ENCODE measurements around the gene DHRS3. TPM values are rescaled to one million over a fixed set of nuclear protein-coding genes. Genes with fewer than 3 reads are reported as not detected.

Gene DHRS3
- total and polyA plus RNA-seq, 3 experiments from 2014 or later: 31.9 to 123 (median 117) TPM

- Histone ChIP-seq H3K27ac (ENCODE audit: low read depth, low read length) (peak overlapping the region; percentile 85), H3K27me3 (ENCODE audit: insufficient read depth, low read length, poor library complexity, severe bottlenecking) (no peaks in the 10 kb centered on the region), H3K9me3 (ENCODE audit: low read length) (no peaks in the 10 kb centered on the region), H3K4me1 (ENCODE audit: insufficient read depth, low read length) (peaks cover 46% of the 10 kb centered on the region), H3K36me3 (ENCODE audit: insufficient read depth, low read length) (peaks cover 8% of the 10 kb centered on the region), H3K4me3 (ENCODE audit: low read length) (peak overlapping the region; percentile 92)
- DNase-seq: no peak
- peaks cover 70 to 79% (median 71%) of the 10 kb centered on the region in 3 donors for H3K4me1 Mint-ChIP-seq
- peaks cover 0 to 59% (median 10%) of the 10 kb centered on the region in 3 donors for H3K36me3 Mint-ChIP-seq
- peak overlapping the region; percentile 67 to 96 (median 83) for H3K27ac Mint-ChIP-seq
- ChIA-PET CTCF (interaction anchor here (1.6 to 7.9 kb wide), 3 partner anchors 9 to 43 kb away, joined by 4 to 124 read pairs (median 5); no protein-coding TSS in a partner anchor), POLR2A (interaction anchor here (0.5 to 2.7 kb wide), 4 partner anchors 11 to 181 kb away, joined by 3 to 18 read pairs (median 5); no protein-coding TSS in a partner anchor)
- peaks cover 0 to 10% of the 10 kb centered on the region in 2 donors for H3K27me3 Mint-ChIP-seq
- peaks cover 0 to 2% (median 0%) of the 10 kb centered on the region in 5 donors for H3K9me3 Mint-ChIP-seq
- H3K4me3 Mint-ChIP-seq: peak overlapping the region; percentile 98 to 99 (median 98)
Observed at GRCh38 chr1:12615159-12615864, 2.7 kb downstream of the DHRS3 start.

- Mint-ChIP-seq H3K4me1 (peaks cover 67 to 77% (median 70%) of the 10 kb centered on the region in 3 donors), H3K27me3 (peaks cover 0 to 10% of the 10 kb centered on the region in 2 donors), H3K27ac (peak overlapping the region in 7 of 8 donors; percentile 42 to 96 (median 83)), H3K9me3 (peaks cover 0 to 2% (median 0%) of the 10 kb centered on the region in 5 donors), H3K4me3 (peak overlapping the region; percentile 98 to 99 (median 98)), H3K36me3 (peaks cover 0 to 62% (median 10%) of the 10 kb centered on the region in 3 donors)
- no peak for DNase-seq
- no peaks in the 10 kb centered on the region for H3K27me3 ChIP-seq (ENCODE audit: insufficient read depth, low read length, poor library complexity, severe bottlenecking)
- no peak overlapping the region for H3K27ac ChIP-seq (ENCODE audit: low read depth, low read length)
- peaks cover 8% of the 10 kb centered on the region for H3K36me3 ChIP-seq (ENCODE audit: insufficient read depth, low read length)
- CTCF ChIA-PET: interaction anchor here (7.9 kb wide), 1 partner anchor 12 kb away, joined by 124 read pairs; no protein-coding TSS in a partner anchor
- H3K4me1 ChIP-seq (ENCODE audit: insufficient read depth, low read length): peaks cover 39% of the 10 kb centered on the region
- POLR2A ChIA-PET: interaction anchor here (0.5 to 2.7 kb wide), 4 partner anchors 11 to 181 kb away, joined by 3 to 18 read pairs (median 4); no protein-coding TSS in a partner anchor
- H3K4me3 ChIP-seq (ENCODE audit: low read length): peak overlapping the region; percentile 92
- H3K9me3 ChIP-seq (ENCODE audit: low read length): no peaks in the 10 kb centered on the region
Observed at GRCh38 chr1:12614402-12615158, 3.4 kb downstream of the DHRS3 start.

GRCh38 chr1:12613180-12613579, 4.8 kb downstream of the DHRS3 start:
- H3K27me3 ChIP-seq (ENCODE audit: insufficient read depth, low read length, poor library complexity, severe bottlenecking): no peaks in the 10 kb centered on the region
- DNase-seq: no peak
- Mint-ChIP-seq H3K4me1 (peaks cover 62 to 75% (median 69%) of the 10 kb centered on the region in 3 donors), H3K9me3 (peaks cover 0 to 2% (median 0%) of the 10 kb centered on the region in 5 donors), H3K27me3 (peaks cover 0 to 10% of the 10 kb centered on the region in 2 donors), H3K27ac (peak overlapping the region in 6 of 8 donors; percentile 23 to 96 (median 64)), H3K36me3 (peaks cover 2 to 58% (median 10%) of the 10 kb centered on the region in 3 donors), H3K4me3 (peak overlapping the region in 5 of 7 donors; percentile 9 to 71 (median 38))
- no peaks in the 10 kb centered on the region for H3K9me3 ChIP-seq (ENCODE audit: low read length)
- peaks cover 8% of the 10 kb centered on the region for H3K36me3 ChIP-seq (ENCODE audit: insufficient read depth, low read length)
- ChIA-PET POLR2A (no interaction called here), CTCF (no interaction called here)
- no peak overlapping the region for H3K4me3 ChIP-seq (ENCODE audit: low read length)
- H3K27ac ChIP-seq (ENCODE audit: low read depth, low read length): no peak overlapping the region
- H3K4me1 ChIP-seq (ENCODE audit: insufficient read depth, low read length): peaks cover 35% of the 10 kb centered on the region

DNA sequence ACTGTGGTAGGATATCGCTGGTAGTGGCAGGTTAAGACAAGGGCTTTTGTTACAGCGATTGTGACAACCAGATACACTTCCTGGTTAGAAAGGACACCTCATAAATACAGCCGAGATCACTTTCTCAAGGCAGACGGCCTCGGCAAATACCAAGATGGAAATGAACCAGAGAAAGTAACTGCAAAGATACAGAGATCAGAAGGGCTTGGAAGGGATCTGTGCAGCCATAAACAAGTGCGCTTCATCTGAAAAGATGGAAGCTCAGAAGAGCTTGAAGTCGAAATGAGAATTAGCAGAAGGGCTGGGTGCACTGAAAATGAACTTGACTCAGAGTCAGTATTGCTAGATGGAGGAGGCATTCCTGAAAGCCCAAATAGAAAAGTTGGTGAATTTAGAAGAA, 7.1 kb downstream of the DHRS3 start:
- peak overlapping the region in 5 of 8 donors; percentile 30 to 77 (median 38) for H3K27ac Mint-ChIP-seq
- Histone ChIP-seq H3K27ac (ENCODE audit: low read depth, low read length) (no peak overlapping the region), H3K4me1 (ENCODE audit: insufficient read depth, low read length) (peaks cover 35% of the 10 kb centered on the region), H3K27me3 (ENCODE audit: insufficient read depth, low read length, poor library complexity, severe bottlenecking) (no peaks in the 10 kb centered on the region), H3K4me3 (ENCODE audit: low read length) (no peak overlapping the region), H3K36me3 (ENCODE audit: insufficient read depth, low read length) (peaks cover 8% of the 10 kb centered on the region), H3K9me3 (ENCODE audit: low read length) (no peaks in the 10 kb centered on the region)
- H3K4me1 Mint-ChIP-seq: peaks cover 60 to 79% (median 69%) of the 10 kb centered on the region in 3 donors
- H3K9me3 Mint-ChIP-seq: peaks cover 0 to 4% (median 0%) of the 10 kb centered on the region in 5 donors
- peak overlapping the region in 2 of 7 donors; percentile 21 to 45 for H3K4me3 Mint-ChIP-seq
- H3K36me3 Mint-ChIP-seq: peaks cover 11 to 57% (median 15%) of the 10 kb centered on the region in 3 donors
- H3K27me3 Mint-ChIP-seq: no peaks in the 10 kb centered on the region
- POLR2A ChIA-PET: no interaction called here
- CTCF ChIA-PET: interaction anchor here (2.5 kb wide), 1 partner anchor 10 kb away, joined by 10 read pairs; no protein-coding TSS in a partner anchor
- no peak for DNase-seq

DNA sequence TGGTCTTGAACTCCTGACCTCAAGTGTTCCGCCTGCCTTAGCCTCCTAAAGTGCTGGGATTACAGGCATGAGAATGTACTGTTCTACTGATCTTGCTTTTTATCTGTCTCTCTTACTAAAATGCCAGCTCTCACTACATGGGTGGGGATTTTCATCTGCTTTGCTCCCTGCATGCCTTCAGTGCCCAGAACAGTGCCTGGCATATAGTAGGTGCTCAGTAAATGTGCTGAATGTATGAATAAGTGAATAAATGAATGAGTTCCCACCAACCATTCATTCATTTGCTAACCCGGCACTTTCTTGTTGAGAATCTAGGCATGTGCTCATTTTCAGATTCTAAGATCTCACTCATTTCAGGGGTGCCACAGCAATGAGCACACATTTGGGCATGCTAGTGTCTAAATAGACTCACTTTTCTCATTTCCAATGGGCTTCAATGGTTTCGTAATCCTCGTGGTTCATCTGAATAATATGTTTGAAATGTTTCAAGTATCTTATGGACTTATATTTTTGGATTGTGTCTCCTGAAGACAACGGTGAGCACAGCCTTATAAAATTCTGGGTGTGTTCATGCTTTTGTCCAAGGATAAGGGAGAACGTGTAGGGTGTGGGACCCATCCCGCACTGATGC, 7.6 kb downstream of the DHRS3 start:
- no peaks in the 10 kb centered on the region for H3K9me3 ChIP-seq (ENCODE audit: low read length)
- CTCF ChIA-PET: interaction anchor here (2.5 kb wide), 1 partner anchor 9 kb away, joined by 10 read pairs; no protein-coding TSS in a partner anchor
- peaks cover 57 to 78% (median 64%) of the 10 kb centered on the region in 3 donors for H3K4me1 Mint-ChIP-seq
- no peak for DNase-seq
- no peak overlapping the region for H3K4me3 ChIP-seq (ENCODE audit: low read length)
- H3K4me3 Mint-ChIP-seq: peak overlapping the region in 1 of 7 donors; percentile 21
- POLR2A ChIA-PET: no interaction called here
- H3K27ac Mint-ChIP-seq: peak overlapping the region in 5 of 8 donors; percentile 30 to 77 (median 38)
- peaks cover 11 to 53% (median 15%) of the 10 kb centered on the region in 3 donors for H3K36me3 Mint-ChIP-seq
- no peak overlapping the region for H3K27ac ChIP-seq (ENCODE audit: low read depth, low read length)
- no peaks in the 10 kb centered on the region for H3K27me3 Mint-ChIP-seq
- H3K36me3 ChIP-seq (ENCODE audit: insufficient read depth, low read length): peaks cover 7% of the 10 kb centered on the region
- no peaks in the 10 kb centered on the region for H3K27me3 ChIP-seq (ENCODE audit: insufficient read depth, low read length, poor library complexity, severe bottlenecking)
- peaks cover 0 to 4% (median 0%) of the 10 kb centered on the region in 5 donors for H3K9me3 Mint-ChIP-seq
- H3K4me1 ChIP-seq (ENCODE audit: insufficient read depth, low read length): peaks cover 31% of the 10 kb centered on the region

DNA sequence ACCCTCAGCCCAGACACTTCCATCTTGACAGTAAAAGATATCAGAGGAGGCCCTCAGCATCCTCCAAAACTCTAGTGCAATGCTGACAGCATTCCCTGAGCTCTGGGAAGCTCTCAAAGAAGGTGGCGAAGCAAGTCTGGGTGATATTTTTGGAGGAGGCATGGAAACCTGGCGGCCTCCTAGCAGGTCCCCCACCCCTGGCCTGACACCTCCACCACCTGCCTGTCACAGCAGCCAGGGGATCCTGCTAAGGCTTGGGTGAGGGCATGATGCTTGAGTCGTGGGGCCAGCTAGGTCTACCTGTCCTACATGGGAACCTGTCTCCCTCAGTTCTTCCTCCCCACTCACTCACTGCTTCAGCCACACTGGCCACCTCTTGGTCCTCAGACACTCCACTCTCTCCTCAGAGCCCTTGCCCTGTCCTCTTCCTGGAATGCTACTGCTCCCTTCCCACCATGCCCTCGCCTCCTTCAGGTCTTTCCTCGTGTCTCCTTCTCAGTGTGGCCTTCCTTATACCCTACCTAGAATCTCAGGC, 8.5 kb downstream of the DHRS3 start:
- H3K9me3 ChIP-seq (ENCODE audit: low read length): no peaks in the 10 kb centered on the region
- peaks cover 31% of the 10 kb centered on the region for H3K4me1 ChIP-seq (ENCODE audit: insufficient read depth, low read length)
- Mint-ChIP-seq H3K27me3 (no peaks in the 10 kb centered on the region), H3K4me1 (peaks cover 52 to 78% (median 61%) of the 10 kb centered on the region in 3 donors), H3K4me3 (no peak overlapping the region), H3K9me3 (peaks cover 0 to 4% (median 0%) of the 10 kb centered on the region in 5 donors), H3K27ac (peak overlapping the region; percentile 18 to 87 (median 66)), H3K36me3 (peaks cover 11 to 50% (median 15%) of the 10 kb centered on the region in 3 donors)
- no peak overlapping the region for H3K4me3 ChIP-seq (ENCODE audit: low read length)
- H3K36me3 ChIP-seq (ENCODE audit: insufficient read depth, low read length): peaks cover 4% of the 10 kb centered on the region
- H3K27me3 ChIP-seq (ENCODE audit: insufficient read depth, low read length, poor library complexity, severe bottlenecking): no peaks in the 10 kb centered on the region
- H3K27ac ChIP-seq (ENCODE audit: low read depth, low read length): no peak overlapping the region
- POLR2A ChIA-PET: no interaction called here
- no peak for DNase-seq
- CTCF ChIA-PET: interaction anchor here (1.0 to 2.5 kb wide), 2 partner anchors 8 to 10 kb away, joined by 3 to 10 read pairs; no protein-coding TSS in a partner anchor

- peaks cover 11 to 51% (median 15%) of the 10 kb centered on the region in 3 donors for H3K36me3 Mint-ChIP-seq
- peaks cover 32% of the 10 kb centered on the region for H3K4me1 ChIP-seq (ENCODE audit: insufficient read depth, low read length)
Observed at GRCh38 chr1:12608311-12608957, 9.6 kb downstream of the DHRS3 start.

More at GRCh38 chr1:12608311-12608957, 9.6 kb downstream of the DHRS3 start:
- Mint-ChIP-seq H3K9me3 (peaks cover 0 to 4% (median 0%) of the 10 kb centered on the region in 5 donors), H3K27me3 (peaks cover 0 to 2% of the 10 kb centered on the region in 2 donors), H3K4me3 (no peak overlapping the region), H3K4me1 (peaks cover 56 to 78% (median 65%) of the 10 kb centered on the region in 3 donors), H3K27ac (peak overlapping the region in 6 of 8 donors; percentile 46 to 94 (median 70))
- CTCF ChIA-PET: interaction anchor here (1.0 kb wide), 1 partner anchor 12 kb away, joined by 3 read pairs; no protein-coding TSS in a partner anchor
- peaks cover 4% of the 10 kb centered on the region for H3K36me3 ChIP-seq (ENCODE audit: insufficient read depth, low read length)
- POLR2A ChIA-PET: no interaction called here
- H3K9me3 ChIP-seq (ENCODE audit: low read length): no peaks in the 10 kb centered on the region
- no peaks in the 10 kb centered on the region for H3K27me3 ChIP-seq (ENCODE audit: insufficient read depth, low read length, poor library complexity, severe bottlenecking)
- no peak for DNase-seq
- no peak overlapping the region for H3K4me3 ChIP-seq (ENCODE audit: low read length)
- no peak overlapping the region for H3K27ac ChIP-seq (ENCODE audit: low read depth, low read length)

Measured in CD8-positive, alpha-beta memory T cell (primary cell).